GM06990 (cell line): Measurements from ENCODE around the gene JARID2.

ENCODE experiments used
- DNase-seq: peaks from one replicate; pipeline ENCODE4 v3.0.0-alpha.2; 2011; ENCODE audit not compliant: insufficient read length; ENCODE audit errors: extremely low read depth
- H3K27me3 ChIP-seq: replicated peaks from 2 replicates; pipeline ENCODE4 v1.6.0; 2011; ENCODE audit warnings: low read length; ENCODE audit not compliant: control insufficient read depth, insufficient read depth
- H3K36me3 ChIP-seq: 2 replicates; pipeline ENCODE4 v1.5.1; 2011; ENCODE audit warnings: low read length; ENCODE audit not compliant: control insufficient read depth, insufficient read depth
- H3K4me3 ChIP-seq: replicated peaks from 2 replicates; pipeline ENCODE4 v1.5.1; 2011; ENCODE audit warnings: low read depth, mild to moderate bottlenecking, control low read depth, low read length
- TF ChIP-seq, protein P1 (sequence below): IDR thresholded peaks from 2 replicates; pipeline ENCODE4 v1.5.1; 2011; ENCODE audit warnings: low read length, control low read depth, mild to moderate bottlenecking, inconsistent platforms; ENCODE audit not compliant: insufficient read depth, poor library complexity, severe bottlenecking

Gene JARID2

DNA sequence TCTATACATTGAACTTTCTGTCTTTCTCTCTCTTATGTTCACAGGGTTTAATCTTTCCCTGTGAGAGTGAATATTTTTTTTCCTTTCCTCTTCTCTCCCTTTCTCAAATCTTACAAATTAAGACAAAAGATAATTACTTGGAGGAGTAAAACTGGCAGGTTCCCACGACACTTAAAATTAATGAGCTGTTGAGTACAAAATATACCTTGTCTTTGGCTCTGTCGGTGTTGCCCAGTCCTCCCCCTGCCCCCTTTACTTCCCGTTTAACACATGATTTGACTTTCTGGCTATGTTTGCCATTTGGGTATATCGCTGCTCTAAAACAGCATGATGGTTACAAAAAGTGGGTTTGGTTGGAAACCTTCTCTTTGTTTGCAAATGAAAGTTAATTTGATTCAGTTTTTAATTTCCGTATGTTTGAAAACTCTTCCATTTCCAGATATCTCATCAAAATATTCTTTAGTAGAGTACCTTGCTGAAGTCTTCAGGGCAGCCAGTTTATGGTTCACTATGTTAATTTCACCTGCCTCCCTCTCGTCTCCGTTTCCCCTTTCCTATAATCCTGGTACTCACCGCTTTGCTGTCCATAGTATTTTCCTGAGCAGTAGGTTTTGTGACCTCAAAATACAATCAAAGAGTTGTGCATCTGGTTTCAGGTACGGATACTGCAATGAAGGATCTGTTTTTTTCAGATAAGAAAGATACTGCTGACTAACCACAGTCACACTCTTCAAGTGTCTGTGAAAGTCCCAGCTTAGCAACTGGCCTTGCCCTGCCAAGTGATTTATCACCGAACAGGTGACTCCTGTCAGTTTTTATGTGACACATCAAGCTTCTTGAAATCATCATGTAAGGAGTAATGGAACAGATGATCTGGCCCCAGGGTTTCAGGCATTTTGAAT is 235.8 kb downstream of the JARID2 start:
- H3K27me3 ChIP-seq, result no peaks in the 10 kb centered on the region
- no peak for DNase-seq
- TF ChIP-seq, protein P1, sequence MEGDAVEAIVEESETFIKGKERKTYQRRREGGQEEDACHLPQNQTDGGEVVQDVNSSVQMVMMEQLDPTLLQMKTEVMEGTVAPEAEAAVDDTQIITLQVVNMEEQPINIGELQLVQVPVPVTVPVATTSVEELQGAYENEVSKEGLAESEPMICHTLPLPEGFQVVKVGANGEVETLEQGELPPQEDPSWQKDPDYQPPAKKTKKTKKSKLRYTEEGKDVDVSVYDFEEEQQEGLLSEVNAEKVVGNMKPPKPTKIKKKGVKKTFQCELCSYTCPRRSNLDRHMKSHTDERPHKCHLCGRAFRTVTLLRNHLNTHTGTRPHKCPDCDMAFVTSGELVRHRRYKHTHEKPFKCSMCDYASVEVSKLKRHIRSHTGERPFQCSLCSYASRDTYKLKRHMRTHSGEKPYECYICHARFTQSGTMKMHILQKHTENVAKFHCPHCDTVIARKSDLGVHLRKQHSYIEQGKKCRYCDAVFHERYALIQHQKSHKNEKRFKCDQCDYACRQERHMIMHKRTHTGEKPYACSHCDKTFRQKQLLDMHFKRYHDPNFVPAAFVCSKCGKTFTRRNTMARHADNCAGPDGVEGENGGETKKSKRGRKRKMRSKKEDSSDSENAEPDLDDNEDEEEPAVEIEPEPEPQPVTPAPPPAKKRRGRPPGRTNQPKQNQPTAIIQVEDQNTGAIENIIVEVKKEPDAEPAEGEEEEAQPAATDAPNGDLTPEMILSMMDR, result no peak
- no peak overlapping the region for H3K4me3 ChIP-seq
- no peaks in the 10 kb centered on the region for H3K36me3 ChIP-seq

DNA sequence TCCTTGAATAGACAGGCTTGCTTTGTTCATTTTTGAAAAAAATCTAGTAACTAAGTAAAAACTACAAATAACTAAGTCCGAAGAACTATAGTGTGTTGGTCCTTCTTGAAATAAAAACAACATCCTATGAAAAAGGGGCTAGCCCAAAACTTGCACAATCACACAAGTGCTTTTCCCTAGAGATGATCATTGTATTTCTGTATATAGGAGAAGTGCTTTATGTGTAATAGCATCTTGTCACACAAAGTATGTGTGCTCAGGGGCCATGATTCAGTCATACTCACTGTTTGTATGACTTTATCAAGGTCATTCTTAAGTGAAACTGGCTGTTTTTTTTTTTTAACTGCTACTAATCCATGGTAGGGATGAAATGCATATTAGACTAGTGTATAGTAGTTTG is 237.2 kb downstream of the JARID2 start:
- no peak for DNase-seq
- H3K27me3 ChIP-seq, result no peaks in the 10 kb centered on the region
- TF ChIP-seq, protein P1, result no peak
- no peak overlapping the region for H3K4me3 ChIP-seq
- H3K36me3 ChIP-seq, result peaks cover 4% of the 10 kb centered on the region

DNA sequence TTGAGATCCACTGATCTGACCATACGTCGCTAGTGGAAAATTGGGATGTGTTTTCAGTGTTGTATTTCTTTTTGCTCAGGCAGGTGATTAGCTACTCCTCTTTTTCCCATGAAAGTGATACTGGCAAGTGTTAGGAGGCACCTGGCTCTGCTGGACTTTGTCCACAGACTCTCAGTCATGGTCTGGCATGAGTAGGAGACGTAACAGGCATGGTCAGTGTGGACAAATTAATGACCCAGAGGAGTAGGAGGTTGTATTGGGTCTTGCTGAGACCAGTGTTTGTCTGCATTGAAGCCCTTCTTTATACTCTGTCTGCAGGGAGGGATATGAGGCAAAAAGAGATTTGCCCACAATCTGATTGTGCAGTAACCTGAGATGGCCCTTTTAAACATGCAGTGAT is 238.3 kb downstream of the JARID2 start:
- no peak for DNase-seq
- Histone ChIP-seq H3K27me3 (no peaks in the 10 kb centered on the region), H3K36me3 (peaks cover 8% of the 10 kb centered on the region), H3K4me3 (no peak overlapping the region)
- TF ChIP-seq, protein P1, result no peak

- Histone ChIP-seq H3K27me3 (no peaks in the 10 kb centered on the region), H3K4me3 (no peak overlapping the region), H3K36me3 (peaks cover 8% of the 10 kb centered on the region)
- TF ChIP-seq, protein P1, result no peak
- no peak for DNase-seq
Observed at GRCh38 chr6:15484821-15485220, 239.0 kb downstream of the JARID2 start.

- TF ChIP-seq, protein P1, result no peak
- Histone ChIP-seq H3K4me3 (no peak overlapping the region), H3K27me3 (no peaks in the 10 kb centered on the region), H3K36me3 (peaks cover 8% of the 10 kb centered on the region)
- no peak for DNase-seq
Observed at GRCh38 chr6:15485936-15486335, 240.1 kb downstream of the JARID2 start.
